Measurements from ENCODE around the gene PSMA3. TPM values are rescaled to one million over a fixed set of nuclear protein-coding genes. Genes with fewer than 3 reads are reported as not detected.

The PSMA3 gene
- total RNA-seq, 1 experiment from 2014 or later: 277 TPM

- Histone ChIP-seq H2AFZ (no peak overlapping the region), H3K4me3 (no peak overlapping the region), H3K4me1 (replicated peaks; ENCODE audit: insufficient read depth) (no peaks in the 10 kb centered on the region), H3K9me2 (ENCODE audit: insufficient read depth) (no peaks in the 10 kb centered on the region), H4K20me1 (ENCODE audit: insufficient read depth) (peaks cover 44% of the 10 kb centered on the region), H3K9me3 (ENCODE audit: insufficient read depth, low read depth) (no peaks in the 10 kb centered on the region), H3K36me3 (ENCODE audit: low read depth) (peaks cover 27% of the 10 kb centered on the region), H3K27me3 (ENCODE audit: insufficient read depth, low read depth) (no peaks in the 10 kb centered on the region), H3K4me2 (no peak overlapping the region), H3F3A (ENCODE audit: insufficient read depth, low read depth) (peaks cover 10% of the 10 kb centered on the region; the same call in 1 of the 2 replicates), H3K79me2 (ENCODE audit: low read depth) (peaks cover 71% of the 10 kb centered on the region), H3K27ac (no peak overlapping the region; the same call in 1 of the 2 replicates)
- TF ChIP-seq CTCF (conservative IDR thresholded peaks at IDR 0.05): no peak
- ChIA-PET CTCF (no interaction called here), POLR2A (ENCODE audit: unreplicated experiment) (interaction anchor here (0.7 kb wide), 1 partner anchor 141 kb away, joined by 6 read pairs; no protein-coding TSS in a partner anchor)
- no TSS peak for BruUV-seq (replicated peaks)
- peak in 1 of 2 experiments; percentile 53 for DNase-seq
- intact Hi-C loops (cut with micrococcal nuclease; ENCODE audit: unreplicated experiment): no loop called here
These were observed 36.5 kb downstream of the PSMA3 start for GRCh38 chr14:58280954-58281787.

DNA sequence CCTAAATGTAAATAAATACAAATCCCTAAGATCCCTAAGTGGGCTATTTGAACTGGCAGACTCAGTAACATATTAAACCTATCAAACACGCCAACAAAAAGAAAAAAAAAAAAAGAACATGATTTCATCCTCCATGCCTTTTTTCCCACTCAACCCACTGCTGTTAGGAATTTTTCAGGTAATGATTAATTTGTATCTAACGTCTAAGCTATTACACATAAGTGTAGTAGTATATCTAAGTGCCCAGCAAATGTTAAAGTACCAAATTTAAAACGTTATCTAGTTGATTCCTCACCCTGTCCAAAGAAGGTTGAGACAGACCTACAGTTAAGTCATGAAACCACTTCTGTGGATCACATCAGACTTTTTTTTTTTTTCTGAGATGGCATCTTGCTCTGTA is 37.3 kb downstream of the PSMA3 start:
- Histone ChIP-seq H3K27me3 (ENCODE audit: insufficient read depth, low read depth) (no peaks in the 10 kb centered on the region), H4K20me1 (ENCODE audit: insufficient read depth) (peaks cover 45% of the 10 kb centered on the region), H3K27ac (no peak overlapping the region; the same call in 1 of the 2 replicates), H3K36me3 (ENCODE audit: low read depth) (peaks cover 27% of the 10 kb centered on the region), H3F3A (ENCODE audit: insufficient read depth, low read depth) (peaks cover 2% of the 10 kb centered on the region; the same call in 1 of the 2 replicates), H2AFZ (no peak overlapping the region), H3K9me2 (ENCODE audit: insufficient read depth) (no peaks in the 10 kb centered on the region), H3K4me1 (replicated peaks; ENCODE audit: insufficient read depth) (no peaks in the 10 kb centered on the region), H3K4me3 (no peak overlapping the region), H3K9me3 (ENCODE audit: insufficient read depth, low read depth) (no peaks in the 10 kb centered on the region), H3K4me2 (no peak overlapping the region), H3K79me2 (ENCODE audit: low read depth) (peaks cover 71% of the 10 kb centered on the region)
- TF ChIP-seq CTCF (conservative IDR thresholded peaks at IDR 0.05) (no peak), EZH2 (IDR thresholded peaks at IDR 0.05; ENCODE audit: low read depth) (no peak)
- intact Hi-C loops (cut with micrococcal nuclease; ENCODE audit: unreplicated experiment): no loop called here
- no TSS peak for BruUV-seq (replicated peaks)
- DNase-seq: no peak
- CTCF ChIA-PET: no interaction called here
- POLR2A ChIA-PET (ENCODE audit: unreplicated experiment): interaction anchor here (0.7 kb wide), 1 partner anchor 140 kb away, joined by 6 read pairs; no protein-coding TSS in a partner anchor

- CTCF ChIA-PET: no interaction called here
These were observed 38.4 kb downstream of the PSMA3 start for GRCh38 chr14:58282925-58283593.

More at GRCh38 chr14:58282925-58283593, 38.4 kb downstream of the PSMA3 start:
- BruUV-seq (replicated peaks): no TSS peak
- intact Hi-C loops (cut with micrococcal nuclease; ENCODE audit: unreplicated experiment): no loop called here
- Histone ChIP-seq H4K20me1 (ENCODE audit: insufficient read depth) (peaks cover 48% of the 10 kb centered on the region), H3K36me3 (ENCODE audit: low read depth) (peaks cover 38% of the 10 kb centered on the region), H3K27me3 (ENCODE audit: insufficient read depth, low read depth) (no peaks in the 10 kb centered on the region), H3K4me1 (replicated peaks; ENCODE audit: insufficient read depth) (no peaks in the 10 kb centered on the region), H3K9me2 (ENCODE audit: insufficient read depth) (no peaks in the 10 kb centered on the region), H3K4me2 (no peak overlapping the region), H3K79me2 (ENCODE audit: low read depth) (peaks cover 73% of the 10 kb centered on the region), H3K27ac (no peak overlapping the region), H3K4me3 (no peak overlapping the region), H3F3A (ENCODE audit: insufficient read depth, low read depth) (no peaks in the 10 kb centered on the region; the same call in 1 of the 2 replicates), H2AFZ (no peak overlapping the region), H3K9me3 (ENCODE audit: insufficient read depth, low read depth) (no peaks in the 10 kb centered on the region)
- DNase-seq: no peak
- TF ChIP-seq CTCF (conservative IDR thresholded peaks at IDR 0.05) (no peak), EZH2 (IDR thresholded peaks at IDR 0.05; ENCODE audit: low read depth) (no peak)
- POLR2A ChIA-PET (ENCODE audit: unreplicated experiment): no interaction called here

Data from PC-9 (cell line).